ENCODE results near the gene KLHL30.

- no peak for TF ChIP-seq CTCF (IDR thresholded peaks at IDR 0.05)
- TF ChIP-seq POLR2A (IDR thresholded peaks at IDR 0.05): no peak
Measured at GRCh38 chr2:238164906-238165287, 26.4 kb downstream of the KLHL30 start.

Data from heart left ventricle (tissue), 13 donors.